ENCODE results near the gene MFSD6L.

GRCh38 chr17:8835631-8836364 is 36.6 kb upstream of the MFSD6L start:
- TF ChIP-seq CTCF (IDR thresholded peaks at IDR 0.05; ENCODE audit: insufficient read depth, low read length, poor library complexity, severe bottlenecking) = no peak
- TF ChIP-seq EZH2phosphoT487 (conservative IDR thresholded peaks at IDR 0.05; ENCODE audit: low read length) = no peak

Measured in SU-DHL-6 (cell line).